ENCODE results near the gene NUP35. TPM values are rescaled to one million over a fixed set of nuclear protein-coding genes. Genes with fewer than 3 reads are reported as not detected.

Gene NUP35
- total and polyA plus RNA-seq, 2 donors (not counting 1 experiment from before 2014, with no cell fraction given): 8.9 to 10.0 TPM

DNA sequence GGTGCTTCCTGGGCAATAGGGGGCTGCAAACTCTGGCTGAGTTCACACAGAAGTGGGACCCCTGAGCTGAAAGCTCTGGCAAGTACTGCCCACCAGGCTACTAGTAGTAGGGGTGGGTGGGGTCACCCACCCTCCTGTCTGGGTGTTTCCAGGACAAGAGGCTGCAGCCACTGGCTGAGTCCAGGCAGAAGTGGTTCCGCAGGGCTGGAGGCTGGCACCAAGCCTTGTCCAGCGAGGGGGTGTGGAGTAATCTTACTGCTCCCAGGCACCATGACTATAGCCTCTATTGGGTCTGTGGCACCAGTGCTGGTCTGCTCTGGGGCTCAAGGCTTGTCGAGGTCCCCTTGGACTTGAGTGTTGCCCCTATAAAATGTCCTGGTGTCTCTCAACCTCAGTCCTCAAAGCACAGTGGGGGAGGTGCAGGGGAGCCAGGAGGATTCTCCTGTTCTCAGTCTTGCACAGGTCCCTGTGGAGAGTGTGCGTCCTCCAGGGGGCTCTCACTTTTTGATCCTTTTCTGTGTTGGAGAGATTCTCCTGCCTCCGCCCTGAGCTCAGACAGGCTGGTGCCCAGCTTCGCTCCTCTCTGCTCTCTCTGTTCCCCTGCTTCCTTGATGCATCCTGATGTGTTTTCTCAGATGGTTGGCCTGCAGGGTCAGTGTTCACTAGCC is 48.1 kb downstream of the NUP35 start:
- no peaks in the 10 kb centered on the region for H3K4me1 ChIP-seq (ENCODE audit: control insufficient read depth, extremely low read depth, insufficient read depth, low read length)
- H3K9ac ChIP-seq (ENCODE audit: insufficient read depth, low read length): no peak overlapping the region
- no peaks in the 10 kb centered on the region for H3K79me2 ChIP-seq (ENCODE audit: control insufficient read depth, insufficient read depth, low read length)
- no peak overlapping the region for H3K4me2 ChIP-seq (ENCODE audit: extremely low read depth, insufficient read depth, low read length)
- H3K27ac ChIP-seq (ENCODE audit: insufficient read depth, low read length): no peak overlapping the region
- no peak overlapping the region for H2AFZ ChIP-seq (ENCODE audit: low read length)
- H3K4me3 ChIP-seq (replicated peaks in 1 of 4; ENCODE audit: control extremely low read depth in 1 of 4, insufficient read depth in 1 of 4, low read depth in 3 of 4, low read length in 4 of 4): no peak overlapping the region
- no peaks in the 10 kb centered on the region for H3K27me3 ChIP-seq (ENCODE audit: control insufficient read depth, insufficient read depth, low read length)
- no peaks in the 10 kb centered on the region for H3K36me3 ChIP-seq (ENCODE audit: control insufficient read depth, insufficient read depth, low read length)
- no peaks in the 10 kb centered on the region for H4K20me1 ChIP-seq (ENCODE audit: control insufficient read depth, extremely low read depth, insufficient read depth, low read length)
- DNase-seq (ENCODE audit: low read depth in 2 of 2): no peak
- TF ChIP-seq, protein P1, sequence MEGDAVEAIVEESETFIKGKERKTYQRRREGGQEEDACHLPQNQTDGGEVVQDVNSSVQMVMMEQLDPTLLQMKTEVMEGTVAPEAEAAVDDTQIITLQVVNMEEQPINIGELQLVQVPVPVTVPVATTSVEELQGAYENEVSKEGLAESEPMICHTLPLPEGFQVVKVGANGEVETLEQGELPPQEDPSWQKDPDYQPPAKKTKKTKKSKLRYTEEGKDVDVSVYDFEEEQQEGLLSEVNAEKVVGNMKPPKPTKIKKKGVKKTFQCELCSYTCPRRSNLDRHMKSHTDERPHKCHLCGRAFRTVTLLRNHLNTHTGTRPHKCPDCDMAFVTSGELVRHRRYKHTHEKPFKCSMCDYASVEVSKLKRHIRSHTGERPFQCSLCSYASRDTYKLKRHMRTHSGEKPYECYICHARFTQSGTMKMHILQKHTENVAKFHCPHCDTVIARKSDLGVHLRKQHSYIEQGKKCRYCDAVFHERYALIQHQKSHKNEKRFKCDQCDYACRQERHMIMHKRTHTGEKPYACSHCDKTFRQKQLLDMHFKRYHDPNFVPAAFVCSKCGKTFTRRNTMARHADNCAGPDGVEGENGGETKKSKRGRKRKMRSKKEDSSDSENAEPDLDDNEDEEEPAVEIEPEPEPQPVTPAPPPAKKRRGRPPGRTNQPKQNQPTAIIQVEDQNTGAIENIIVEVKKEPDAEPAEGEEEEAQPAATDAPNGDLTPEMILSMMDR (conservative IDR thresholded peaks at IDR 0.05 in 1 of 2, IDR thresholded peaks at IDR 0.05 in 1 of 2; ENCODE audit: low read depth in 1 of 2, low read length in 2 of 2): no peak
- TF ChIP-seq EZH2 (IDR thresholded peaks at IDR 0.05; ENCODE audit: low read length, missing control alignments): no peak
- no peaks in the 10 kb centered on the region for H3K9me3 ChIP-seq (ENCODE audit: control insufficient read depth, insufficient read depth, low read depth, low read length)

DNA sequence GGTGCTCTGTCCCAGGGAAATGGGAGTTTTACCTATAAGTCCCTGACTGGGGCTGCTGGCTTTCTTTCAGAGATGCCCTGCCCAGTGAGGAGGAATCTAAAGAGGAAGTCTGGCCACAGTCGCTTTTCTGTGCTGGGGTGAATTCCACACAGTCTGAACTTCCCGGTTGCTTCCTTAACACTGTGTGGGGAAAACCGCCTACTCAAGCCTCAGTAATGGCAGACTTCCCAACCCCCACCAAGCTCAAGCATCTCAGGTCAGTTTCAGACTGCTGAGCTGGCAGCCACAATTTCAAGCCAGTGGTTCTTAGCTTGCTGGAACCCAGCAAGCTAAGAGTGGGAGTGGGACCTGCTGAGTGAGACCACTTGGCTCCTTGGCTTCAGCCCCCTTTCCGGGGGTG is 54.9 kb downstream of the NUP35 start:
- H2AFZ ChIP-seq (ENCODE audit: low read length): no peak overlapping the region

DNA sequence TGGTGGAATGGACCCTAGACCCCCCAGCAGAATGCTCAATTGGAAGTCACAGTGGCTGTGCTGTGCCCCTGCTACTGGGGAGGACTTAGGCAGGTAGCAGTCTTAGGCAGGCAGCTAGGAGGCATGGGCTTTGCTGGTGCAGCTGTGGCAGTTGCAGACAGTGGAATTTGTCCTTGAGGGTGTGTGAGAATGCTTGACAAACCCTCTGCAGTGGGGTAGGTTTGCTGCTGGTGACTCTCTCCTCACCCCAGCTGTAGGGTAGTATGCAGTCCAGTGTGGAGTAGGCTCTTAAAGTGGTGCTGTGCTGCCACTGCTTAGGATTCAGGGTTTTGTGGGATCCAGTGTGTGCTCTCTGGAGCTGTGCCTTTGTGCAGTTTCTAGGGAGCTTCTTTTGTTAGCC is 61.3 kb downstream of the NUP35 start:
- Histone ChIP-seq H3K4me2 (ENCODE audit: extremely low read depth, insufficient read depth, low read length) (no peak overlapping the region), H3K27ac (ENCODE audit: insufficient read depth, low read length) (no peak overlapping the region), H3K36me3 (ENCODE audit: control insufficient read depth, insufficient read depth, low read length) (no peaks in the 10 kb centered on the region), H3K9me3 (ENCODE audit: control insufficient read depth, insufficient read depth, low read depth, low read length) (no peaks in the 10 kb centered on the region), H3K27me3 (ENCODE audit: control insufficient read depth, insufficient read depth, low read length) (no peaks in the 10 kb centered on the region), H3K79me2 (ENCODE audit: control insufficient read depth, insufficient read depth, low read length) (peaks cover 4% of the 10 kb centered on the region), H2AFZ (ENCODE audit: low read length) (no peak overlapping the region), H3K4me1 (ENCODE audit: control insufficient read depth, extremely low read depth, insufficient read depth, low read length) (no peaks in the 10 kb centered on the region), H3K9ac (ENCODE audit: insufficient read depth, low read length) (no peak overlapping the region), H3K4me3 (replicated peaks in 1 of 4; ENCODE audit: control extremely low read depth in 1 of 4, insufficient read depth in 1 of 4, low read depth in 3 of 4, low read length in 4 of 4) (no peak overlapping the region), H4K20me1 (ENCODE audit: control insufficient read depth, extremely low read depth, insufficient read depth, low read length) (no peaks in the 10 kb centered on the region)
- no peak for DNase-seq (ENCODE audit: low read depth in 2 of 2)
- no peak for TF ChIP-seq EZH2 (IDR thresholded peaks at IDR 0.05; ENCODE audit: low read length, missing control alignments)
- TF ChIP-seq, protein P1 (conservative IDR thresholded peaks at IDR 0.05 in 1 of 2, IDR thresholded peaks at IDR 0.05 in 1 of 2; ENCODE audit: low read depth in 1 of 2, low read length in 2 of 2): no peak

More for the DNA sequence above, 54.9 kb downstream of the NUP35 start:
- TF ChIP-seq, protein P1 (conservative IDR thresholded peaks at IDR 0.05 in 1 of 2, IDR thresholded peaks at IDR 0.05 in 1 of 2; ENCODE audit: low read depth in 1 of 2, low read length in 2 of 2): no peak
- TF ChIP-seq EZH2 (IDR thresholded peaks at IDR 0.05; ENCODE audit: low read length, missing control alignments): no peak
- no peaks in the 10 kb centered on the region for H3K4me1 ChIP-seq (ENCODE audit: control insufficient read depth, extremely low read depth, insufficient read depth, low read length)
- H4K20me1 ChIP-seq (ENCODE audit: control insufficient read depth, extremely low read depth, insufficient read depth, low read length): no peaks in the 10 kb centered on the region
- DNase-seq (ENCODE audit: low read depth in 2 of 2): peak in 1 of 2 donors; percentile 80
- no peaks in the 10 kb centered on the region for H3K79me2 ChIP-seq (ENCODE audit: control insufficient read depth, insufficient read depth, low read length)
- no peaks in the 10 kb centered on the region for H3K27me3 ChIP-seq (ENCODE audit: control insufficient read depth, insufficient read depth, low read length)
- H3K4me3 ChIP-seq (replicated peaks in 1 of 4; ENCODE audit: control extremely low read depth in 1 of 4, insufficient read depth in 1 of 4, low read depth in 3 of 4, low read length in 4 of 4): no peak overlapping the region
- H3K4me2 ChIP-seq (ENCODE audit: extremely low read depth, insufficient read depth, low read length): no peak overlapping the region
- no peak overlapping the region for H3K9ac ChIP-seq (ENCODE audit: insufficient read depth, low read length)
- H3K27ac ChIP-seq (ENCODE audit: insufficient read depth, low read length): no peak overlapping the region
- no peaks in the 10 kb centered on the region for H3K36me3 ChIP-seq (ENCODE audit: control insufficient read depth, insufficient read depth, low read length)
- H3K9me3 ChIP-seq (ENCODE audit: control insufficient read depth, insufficient read depth, low read depth, low read length): no peaks in the 10 kb centered on the region
